GM12872 (cell line): ENCODE measurements around the gene SLC51B.

Experiments
- TF ChIP-seq, protein P1 (sequence below): IDR thresholded peaks from 3 replicates; pipeline ENCODE4 v1.5.1; 2011; ENCODE audit warnings: low read depth, mild to moderate bottlenecking, low read length, moderate library complexity; ENCODE audit not compliant: insufficient read depth

SLC51B gene

DNA sequence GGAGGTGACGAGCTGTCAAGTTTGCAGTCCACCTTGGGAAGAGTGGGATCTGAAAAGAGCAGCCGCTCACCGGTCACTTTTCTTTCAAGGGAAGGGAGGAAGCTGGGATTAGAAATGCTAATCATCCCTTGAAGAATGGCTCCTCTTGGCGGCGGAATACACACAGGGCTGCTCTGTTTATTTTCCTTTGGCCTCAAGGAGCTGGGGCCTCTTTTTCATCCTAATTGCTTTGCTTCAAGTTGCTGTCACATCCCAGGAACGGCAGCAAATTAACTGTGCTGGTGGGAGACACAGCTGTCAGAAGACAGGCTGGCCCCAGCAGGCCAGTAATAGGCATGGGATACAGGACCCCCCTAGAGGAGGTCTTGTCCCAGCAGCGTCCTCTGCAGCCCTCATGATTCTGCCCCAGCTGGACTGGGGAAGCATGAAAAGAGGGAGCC lies 38.1 kb downstream of the SLC51B start:
- TF ChIP-seq, protein P1, sequence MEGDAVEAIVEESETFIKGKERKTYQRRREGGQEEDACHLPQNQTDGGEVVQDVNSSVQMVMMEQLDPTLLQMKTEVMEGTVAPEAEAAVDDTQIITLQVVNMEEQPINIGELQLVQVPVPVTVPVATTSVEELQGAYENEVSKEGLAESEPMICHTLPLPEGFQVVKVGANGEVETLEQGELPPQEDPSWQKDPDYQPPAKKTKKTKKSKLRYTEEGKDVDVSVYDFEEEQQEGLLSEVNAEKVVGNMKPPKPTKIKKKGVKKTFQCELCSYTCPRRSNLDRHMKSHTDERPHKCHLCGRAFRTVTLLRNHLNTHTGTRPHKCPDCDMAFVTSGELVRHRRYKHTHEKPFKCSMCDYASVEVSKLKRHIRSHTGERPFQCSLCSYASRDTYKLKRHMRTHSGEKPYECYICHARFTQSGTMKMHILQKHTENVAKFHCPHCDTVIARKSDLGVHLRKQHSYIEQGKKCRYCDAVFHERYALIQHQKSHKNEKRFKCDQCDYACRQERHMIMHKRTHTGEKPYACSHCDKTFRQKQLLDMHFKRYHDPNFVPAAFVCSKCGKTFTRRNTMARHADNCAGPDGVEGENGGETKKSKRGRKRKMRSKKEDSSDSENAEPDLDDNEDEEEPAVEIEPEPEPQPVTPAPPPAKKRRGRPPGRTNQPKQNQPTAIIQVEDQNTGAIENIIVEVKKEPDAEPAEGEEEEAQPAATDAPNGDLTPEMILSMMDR: no peak

DNA sequence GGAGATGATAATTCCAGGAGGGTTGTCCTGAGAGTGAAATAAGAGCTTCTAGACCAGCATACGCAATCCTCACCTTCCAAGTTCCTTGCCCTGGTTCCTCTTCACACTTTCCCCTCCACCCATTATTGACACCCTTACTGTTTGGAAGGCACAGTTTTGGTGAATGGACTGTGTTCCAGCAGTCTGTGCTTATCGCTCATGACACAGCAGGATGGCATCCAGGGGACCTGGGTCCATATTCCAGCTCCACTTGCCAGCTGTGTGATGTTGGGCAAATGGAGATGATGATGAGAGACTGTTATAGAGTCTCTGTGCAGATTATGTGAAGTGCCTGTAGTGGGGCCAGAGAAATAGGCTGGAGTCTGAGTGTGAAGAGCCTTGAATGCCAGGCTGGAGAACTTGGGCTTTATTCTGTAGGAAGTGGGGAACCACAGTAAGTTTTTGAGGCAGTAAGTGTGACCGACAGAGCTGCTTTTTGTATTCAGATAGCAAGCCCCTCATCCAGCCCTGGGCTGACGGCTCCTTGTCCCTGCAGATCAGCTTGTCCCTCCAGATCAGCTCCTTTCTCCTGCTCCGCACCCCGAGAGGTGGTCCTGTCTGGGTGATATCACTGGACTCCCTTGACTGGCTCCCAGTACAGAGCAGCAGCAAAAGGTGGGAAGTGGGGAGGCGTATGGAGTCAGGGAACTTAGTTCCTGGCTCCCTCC lies 39.5 kb downstream of the SLC51B start:
- TF ChIP-seq, protein P1: no peak

GRCh38 chr15:65085207-65085753 lies 40.1 kb downstream of the SLC51B start:
- TF ChIP-seq, protein P1: no peak

- TF ChIP-seq, protein P1: peak; percentile 61
These were observed 40.9 kb downstream of the SLC51B start for GRCh38 chr15:65085990-65086679.

DNA sequence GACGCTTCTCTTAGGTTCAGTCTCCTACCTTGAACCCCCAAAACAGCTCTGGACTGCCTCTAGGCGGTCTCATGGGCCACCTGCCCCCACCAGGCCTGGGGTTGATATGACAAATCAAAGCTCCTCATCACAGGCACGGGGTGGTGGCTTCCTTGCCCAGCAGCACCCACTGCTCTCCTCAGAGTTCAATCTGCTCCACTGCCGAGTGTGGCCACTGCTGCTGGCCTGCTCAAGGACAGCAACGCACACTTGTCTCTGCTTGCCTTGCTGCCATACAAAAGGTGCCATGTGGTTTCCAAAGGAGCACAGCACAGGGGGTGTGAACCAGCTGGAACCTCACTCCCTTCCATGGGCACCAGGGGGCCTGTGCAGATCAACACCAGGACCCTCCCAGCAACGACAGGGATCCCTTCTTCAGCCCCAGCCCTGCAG lies 41.5 kb downstream of the SLC51B start:
- TF ChIP-seq, protein P1: peak; percentile 35; the same call in 2 of the 3 replicates

DNA sequence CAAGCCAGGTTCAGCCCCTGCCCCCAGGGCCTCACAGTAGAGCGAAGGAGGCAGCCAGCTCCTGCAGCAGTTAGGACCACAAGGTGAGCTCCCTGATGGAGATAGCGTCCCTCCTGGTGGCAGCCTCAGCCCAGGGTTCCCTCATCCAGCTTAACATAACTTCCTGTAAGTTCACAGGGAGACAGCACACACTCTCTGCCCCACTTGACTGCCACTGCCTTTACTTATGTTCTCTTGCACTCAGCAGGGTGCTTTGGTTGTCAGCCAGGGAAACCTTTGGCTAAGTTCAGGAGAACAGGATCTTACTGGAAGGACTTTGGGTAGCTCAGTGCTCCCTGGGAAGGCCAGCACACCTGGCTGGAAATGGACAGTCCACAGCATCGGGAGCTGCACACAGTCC lies 42.2 kb downstream of the SLC51B start:
- TF ChIP-seq, protein P1: no peak

DNA sequence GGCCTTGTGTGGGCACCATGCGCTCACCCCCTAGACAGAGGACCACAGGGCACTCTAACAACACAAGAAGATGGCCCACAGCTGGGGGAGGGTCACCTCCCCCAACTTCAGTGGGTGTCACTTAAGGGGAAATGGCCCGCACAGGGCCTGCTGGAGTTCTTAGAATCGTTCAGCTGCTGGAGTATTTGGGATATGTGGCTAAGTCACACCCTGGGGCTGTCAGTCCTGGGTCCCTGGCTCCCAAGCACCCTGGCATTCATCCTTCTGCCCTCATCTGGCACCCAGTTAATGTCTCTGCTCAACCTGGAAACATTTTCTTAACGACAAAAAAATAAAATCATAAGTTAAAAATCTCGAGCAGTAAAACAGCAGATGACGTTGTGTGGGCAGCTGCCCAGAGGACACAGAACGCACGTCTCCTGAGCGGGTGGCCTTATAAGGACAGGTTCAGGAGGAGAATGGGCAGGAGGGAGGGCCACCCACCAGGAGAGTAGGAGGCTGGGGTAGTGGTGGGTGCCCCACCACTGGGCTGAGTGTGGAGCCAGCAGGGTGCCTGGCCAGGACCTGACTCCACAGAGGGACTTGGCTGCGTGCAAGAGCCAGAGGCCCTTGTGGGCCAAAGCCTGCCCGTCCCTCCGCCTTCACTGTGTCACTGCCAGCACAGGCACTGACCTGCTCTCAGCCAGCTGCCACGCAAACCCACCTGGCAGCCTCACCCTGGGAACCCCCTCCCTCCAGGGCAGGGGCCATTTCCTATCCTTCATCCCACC lies 42.9 kb downstream of the SLC51B start:
- TF ChIP-seq, protein P1: no peak
